SU-DHL-6 (cell line): ENCODE data around the gene CIB1.

ENCODE experiments used
- H2AFZ ChIP-seq: fragments of 200-600 bp; sonication (generic); 2 replicates; pipeline ENCODE4 v1.6.1; 2014; ENCODE audit warnings: low read depth, mild to moderate bottlenecking, moderate library complexity, mixed read lengths, antibody characterized with exemption, low read length; ENCODE audit not compliant: severe bottlenecking
- H3F3A ChIP-seq: fragments of 200-600 bp; shearing (Covaris generic); 2 replicates; pipeline ENCODE4 v1.6.0; 2016; ENCODE audit warnings: antibody characterized with exemption, mild to moderate bottlenecking; ENCODE audit not compliant: insufficient read depth
- H3K27ac ChIP-seq: fragments of 200-600 bp; sonication (generic); 2 replicates; pipeline ENCODE4 v1.5.1; 2016; ENCODE audit warnings: low read depth, mild to moderate bottlenecking, low read length, moderate library complexity, mixed read lengths
- H3K27me3 ChIP-seq: fragments of 200-600 bp; sonication (generic), shearing (Covaris generic); 2 replicates; pipeline ENCODE4 v1.6.0; 2014; ENCODE audit warnings: mild to moderate bottlenecking, low read length
- H3K36me3 ChIP-seq: fragments of 200-600 bp; sonication (generic); 2 replicates; pipeline ENCODE4 v1.6.1; 2014; ENCODE audit warnings: mild to moderate bottlenecking, low read length, mixed read lengths
- H3K4me2 ChIP-seq: fragments of 300-600, 200-600 bp; shearing (Covaris generic), sonication (generic); 2 replicates; pipeline ENCODE4 v1.6.0; 2014; ENCODE audit warnings: low read length, low read depth, mild to moderate bottlenecking; ENCODE audit not compliant: poor library complexity, severe bottlenecking
- H3K4me3 ChIP-seq: fragments of 200-600 bp; sonication (generic); 2 replicates; pipeline ENCODE4 v1.5.1; 2014; ENCODE audit warnings: antibody characterized with exemption, low read length, mild to moderate bottlenecking, mixed read lengths; ENCODE audit not compliant: insufficient read depth, poor library complexity, severe bottlenecking
- H3K79me2 ChIP-seq: fragments of 200-600 bp; sonication (generic); 2 replicates; pipeline ENCODE4 v1.6.1; 2014; ENCODE audit warnings: mild to moderate bottlenecking, low read length, moderate library complexity; ENCODE audit not compliant: insufficient read depth
- H3K9ac ChIP-seq: fragments of 200-600 bp; sonication (generic); 2 replicates; pipeline ENCODE4 v1.7.0; 2014; ENCODE audit warnings: mild to moderate bottlenecking, low read length
- H3K9me2 ChIP-seq: fragments of 200-600 bp; sonication (generic); replicated peaks from 2 replicates; pipeline ENCODE4 v1.6.1; 2014; ENCODE audit warnings: low read length; ENCODE audit not compliant: insufficient read depth
- H3K9me3 ChIP-seq: fragments of 200-600 bp; sonication (generic); 2 replicates; pipeline ENCODE4 v1.6.1; 2014; ENCODE audit warnings: low read length, mixed read lengths; ENCODE audit not compliant: insufficient read depth
- H4K20me1 ChIP-seq: fragments of 200-600 bp; sonication (generic); 2 replicates; pipeline ENCODE4 v1.6.1; 2014; ENCODE audit warnings: low read depth, mild to moderate bottlenecking, antibody characterized with exemption, low read length, moderate library complexity, mixed read lengths
- CTCF ChIP-seq: fragments of 200-600 bp; sonication (generic); IDR thresholded peaks from one replicate; pipeline ENCODE4 v1.5.1; 2017; ENCODE audit warnings: antibody characterized with exemption, mild to moderate bottlenecking, low read length, moderate library complexity; ENCODE audit not compliant: insufficient read depth, poor library complexity, severe bottlenecking
- EZH2phosphoT487 ChIP-seq: fragments of 200-600 bp; sonication (generic), shearing (Covaris generic); conservative IDR thresholded peaks from 2 replicates; pipeline ENCODE4 v1.6.1; 2018; ENCODE audit warnings: mild to moderate bottlenecking, antibody characterized with exemption, low read length, moderate library complexity, mixed read lengths

Gene CIB1

DNA sequence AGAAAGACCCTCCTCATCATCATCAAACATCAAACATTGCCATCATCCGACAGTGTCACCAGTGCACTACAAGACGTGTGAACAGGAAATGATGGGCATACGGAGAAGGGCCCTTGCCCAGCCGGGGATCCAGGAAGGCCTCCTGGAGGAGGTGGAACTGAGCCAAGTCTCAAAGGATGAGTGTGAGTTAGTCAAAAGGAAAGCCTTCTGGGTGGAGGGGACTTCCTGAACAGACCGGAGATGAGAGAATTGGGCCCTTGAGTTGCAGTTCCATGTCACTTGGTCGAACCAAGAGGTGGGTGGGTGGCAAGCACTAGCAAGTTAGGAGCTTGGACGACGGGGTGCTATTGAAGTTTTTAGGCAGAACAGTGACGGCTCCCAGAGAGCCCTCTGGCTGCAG lies 24.1 kb downstream of the CIB1 start:
- Histone ChIP-seq H3K27me3 (no peaks in the 10 kb centered on the region), H3K9ac (no peak overlapping the region), H2AFZ (no peak overlapping the region), H3K27ac (no peak overlapping the region), H3K4me2 (no peak overlapping the region), H4K20me1 (no peaks in the 10 kb centered on the region), H3K9me2 (no peaks in the 10 kb centered on the region), H3K79me2 (no peaks in the 10 kb centered on the region), H3K9me3 (no peaks in the 10 kb centered on the region), H3F3A (no peaks in the 10 kb centered on the region), H3K36me3 (no peaks in the 10 kb centered on the region), H3K4me3 (no peak overlapping the region)
- TF ChIP-seq EZH2phosphoT487 = no peak
- no peak for TF ChIP-seq CTCF

GRCh38 chr15:90208356-90208755 lies 25.4 kb downstream of the CIB1 start:
- H3K27me3 ChIP-seq = no peaks in the 10 kb centered on the region
- no peak overlapping the region for H3K4me2 ChIP-seq
- no peaks in the 10 kb centered on the region for H3K79me2 ChIP-seq
- no peaks in the 10 kb centered on the region for H3K36me3 ChIP-seq
- H3K4me3 ChIP-seq = no peak overlapping the region
- TF ChIP-seq CTCF (no peak), EZH2phosphoT487 (no peak)
- no peaks in the 10 kb centered on the region for H3K9me3 ChIP-seq
- H2AFZ ChIP-seq = no peak overlapping the region
- no peaks in the 10 kb centered on the region for H3K9me2 ChIP-seq
- H4K20me1 ChIP-seq = no peaks in the 10 kb centered on the region
- no peak overlapping the region for H3K27ac ChIP-seq
- H3F3A ChIP-seq = no peaks in the 10 kb centered on the region
- H3K9ac ChIP-seq = no peak overlapping the region

DNA sequence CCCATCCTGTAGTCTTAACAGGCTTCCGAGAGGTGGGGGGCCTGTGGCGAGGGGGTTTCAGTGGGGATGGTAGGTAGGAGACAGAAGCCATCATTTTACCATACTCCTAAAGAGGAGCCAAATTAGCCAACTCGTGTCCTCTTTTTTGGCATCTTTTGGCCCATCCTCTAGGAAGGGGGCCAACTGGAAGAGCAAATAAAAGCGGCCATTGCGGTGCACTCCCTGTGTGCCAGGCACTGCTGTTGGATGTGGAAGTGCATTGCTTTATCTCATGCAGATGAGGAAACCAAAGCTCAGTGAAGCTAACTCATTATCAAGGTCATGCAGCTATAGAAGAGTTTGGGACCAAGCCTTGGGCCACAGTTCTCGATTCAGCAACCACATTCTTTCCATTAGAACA lies 26.5 kb downstream of the CIB1 start:
- H3K79me2 ChIP-seq = no peaks in the 10 kb centered on the region
- no peaks in the 10 kb centered on the region for H4K20me1 ChIP-seq
- no peak overlapping the region for H3K4me3 ChIP-seq
- no peaks in the 10 kb centered on the region for H3K27me3 ChIP-seq
- no peak for TF ChIP-seq CTCF
- no peak for TF ChIP-seq EZH2phosphoT487
- H3K9me2 ChIP-seq = no peaks in the 10 kb centered on the region
- no peak overlapping the region for H3K4me2 ChIP-seq
- H2AFZ ChIP-seq = no peak overlapping the region
- H3K9me3 ChIP-seq = no peaks in the 10 kb centered on the region
- no peaks in the 10 kb centered on the region for H3K36me3 ChIP-seq
- H3K9ac ChIP-seq = no peak overlapping the region
- no peaks in the 10 kb centered on the region for H3F3A ChIP-seq
- no peak overlapping the region for H3K27ac ChIP-seq

DNA sequence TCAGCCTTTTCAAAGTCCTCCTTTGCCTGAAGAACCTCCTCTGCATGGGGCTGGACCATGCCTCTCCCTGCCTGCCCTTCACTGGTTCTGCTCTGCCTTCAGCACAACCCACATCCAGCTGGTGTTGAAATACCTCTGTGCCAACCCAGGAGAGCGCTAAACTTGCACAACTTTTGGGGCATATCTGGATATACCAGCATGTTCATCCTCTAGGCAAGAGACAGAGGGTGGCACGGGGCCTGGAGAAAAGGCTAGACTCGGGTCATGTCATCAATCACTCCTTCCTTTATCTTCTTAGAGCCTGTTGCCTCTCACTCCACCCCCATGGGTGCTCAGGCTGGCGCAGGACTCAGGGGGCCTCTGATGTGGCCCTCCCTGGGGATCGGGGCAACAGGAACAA lies 27.9 kb downstream of the CIB1 start:
- Histone ChIP-seq H3F3A (no peaks in the 10 kb centered on the region), H3K27me3 (no peaks in the 10 kb centered on the region), H4K20me1 (no peaks in the 10 kb centered on the region), H3K4me2 (no peak overlapping the region), H2AFZ (no peak overlapping the region), H3K36me3 (no peaks in the 10 kb centered on the region), H3K79me2 (no peaks in the 10 kb centered on the region), H3K9me3 (no peaks in the 10 kb centered on the region), H3K27ac (no peak overlapping the region), H3K9ac (no peak overlapping the region), H3K4me3 (no peak overlapping the region), H3K9me2 (no peaks in the 10 kb centered on the region)
- TF ChIP-seq CTCF (no peak), EZH2phosphoT487 (no peak)
